ENCODE data around the gene USP12.
"Not testable (repeated sequence)": the region's sequence is repeated elsewhere in the genome, so short reads cannot be mapped to it uniquely, and the experiment has no call there.

The USP12 gene, protein sequence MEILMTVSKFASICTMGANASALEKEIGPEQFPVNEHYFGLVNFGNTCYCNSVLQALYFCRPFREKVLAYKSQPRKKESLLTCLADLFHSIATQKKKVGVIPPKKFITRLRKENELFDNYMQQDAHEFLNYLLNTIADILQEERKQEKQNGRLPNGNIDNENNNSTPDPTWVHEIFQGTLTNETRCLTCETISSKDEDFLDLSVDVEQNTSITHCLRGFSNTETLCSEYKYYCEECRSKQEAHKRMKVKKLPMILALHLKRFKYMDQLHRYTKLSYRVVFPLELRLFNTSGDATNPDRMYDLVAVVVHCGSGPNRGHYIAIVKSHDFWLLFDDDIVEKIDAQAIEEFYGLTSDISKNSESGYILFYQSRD

DNA sequence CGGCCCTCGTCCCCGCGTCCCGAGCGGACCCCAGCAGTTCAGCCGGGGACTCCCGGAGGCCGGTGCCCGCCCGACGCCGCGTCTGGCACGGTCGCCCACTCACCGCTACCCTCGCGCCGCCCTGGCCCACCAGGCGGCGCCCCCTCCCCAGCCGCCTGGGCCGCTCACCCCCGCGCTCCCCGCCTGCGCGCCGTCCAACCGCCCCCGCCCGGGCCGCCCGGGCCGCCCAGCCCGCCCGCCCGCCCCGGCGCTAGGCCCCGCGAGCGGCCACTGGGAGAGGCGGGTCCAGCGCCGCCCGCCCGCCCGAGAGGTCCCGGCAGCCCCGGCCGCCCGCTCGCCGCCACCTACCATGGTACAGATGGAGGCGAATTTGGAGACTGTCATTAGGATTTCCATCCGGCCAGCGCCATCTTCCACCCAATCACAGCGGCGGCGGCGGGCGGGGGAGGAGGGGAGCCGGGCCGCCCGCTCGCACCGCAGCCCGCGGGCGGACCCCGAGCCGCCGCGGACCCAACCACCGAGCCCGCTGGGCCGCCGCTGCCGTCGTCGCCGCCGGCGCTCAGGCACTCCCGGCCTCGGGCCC lies at the start of gene USP12:
TSS of gene USP12 (minus strand) at position 568 of the 583 bp plus-strand sequence. CDS start at position 396, 172 bp downstream.
- Histone ChIP-seq H3K36me3 (ENCODE audit: control insufficient read depth, insufficient read depth, low read length) (no peaks in the 10 kb centered on the region), H3K27me3 (ENCODE audit: control insufficient read depth, insufficient read depth, low read length) (no peaks in the 10 kb centered on the region), H3K4me3 (ENCODE audit: low read depth, low read length) (peak within 1 kb of the TSS; percentile 83), H3K27ac (ENCODE audit: low read depth, low read length) (peak within 1 kb of the TSS; percentile 89), H3K4me1 (ENCODE audit: control insufficient read depth, insufficient read depth, low read length) (peaks cover 32% of the 10 kb centered on the region), H3K9me3 (ENCODE audit: control insufficient read depth, insufficient read depth, low read length) (no peaks in the 10 kb centered on the region), H3K9ac (ENCODE audit: low read depth, low read length) (peak within 1 kb of the TSS; percentile 71)

- no peak overlapping the region for H3K4me3 ChIP-seq (ENCODE audit: low read depth, low read length)
- H3K4me1 ChIP-seq (ENCODE audit: control insufficient read depth, insufficient read depth, low read length), result no peaks in the 10 kb centered on the region
- no peaks in the 10 kb centered on the region for H3K27me3 ChIP-seq (ENCODE audit: control insufficient read depth, insufficient read depth, low read length)
- H3K9ac ChIP-seq (ENCODE audit: low read depth, low read length), result no peak overlapping the region
- no peaks in the 10 kb centered on the region for H3K36me3 ChIP-seq (ENCODE audit: control insufficient read depth, insufficient read depth, low read length)
- no peak overlapping the region for H3K27ac ChIP-seq (ENCODE audit: low read depth, low read length)
- H3K9me3 ChIP-seq (ENCODE audit: control insufficient read depth, insufficient read depth, low read length), result no peaks in the 10 kb centered on the region; the same call in none of the 2 replicates
Observed at GRCh38 chr13:27219611-27220010, 48.0 kb upstream of the USP12 start.

GRCh38 chr13:27218861-27219260 lies 47.2 kb upstream of the USP12 start:
- H3K36me3 ChIP-seq (ENCODE audit: control insufficient read depth, insufficient read depth, low read length); H3K9ac ChIP-seq (ENCODE audit: low read depth, low read length); H3K27me3 ChIP-seq (ENCODE audit: control insufficient read depth, insufficient read depth, low read length); H3K9me3 ChIP-seq (ENCODE audit: control insufficient read depth, insufficient read depth, low read length); H3K27ac ChIP-seq (ENCODE audit: low read depth, low read length); H3K4me3 ChIP-seq (ENCODE audit: low read depth, low read length); H3K4me1 ChIP-seq (ENCODE audit: control insufficient read depth, insufficient read depth, low read length): not testable (repeated sequence)

GRCh38 chr13:27217791-27218190 lies 46.2 kb upstream of the USP12 start:
- not testable (repeated sequence) for H3K9me3 ChIP-seq (ENCODE audit: control insufficient read depth, insufficient read depth, low read length); H3K27me3 ChIP-seq (ENCODE audit: control insufficient read depth, insufficient read depth, low read length); H3K27ac ChIP-seq (ENCODE audit: low read depth, low read length); H3K9ac ChIP-seq (ENCODE audit: low read depth, low read length); H3K4me3 ChIP-seq (ENCODE audit: low read depth, low read length); H3K36me3 ChIP-seq (ENCODE audit: control insufficient read depth, insufficient read depth, low read length); H3K4me1 ChIP-seq (ENCODE audit: control insufficient read depth, insufficient read depth, low read length)

DNA sequence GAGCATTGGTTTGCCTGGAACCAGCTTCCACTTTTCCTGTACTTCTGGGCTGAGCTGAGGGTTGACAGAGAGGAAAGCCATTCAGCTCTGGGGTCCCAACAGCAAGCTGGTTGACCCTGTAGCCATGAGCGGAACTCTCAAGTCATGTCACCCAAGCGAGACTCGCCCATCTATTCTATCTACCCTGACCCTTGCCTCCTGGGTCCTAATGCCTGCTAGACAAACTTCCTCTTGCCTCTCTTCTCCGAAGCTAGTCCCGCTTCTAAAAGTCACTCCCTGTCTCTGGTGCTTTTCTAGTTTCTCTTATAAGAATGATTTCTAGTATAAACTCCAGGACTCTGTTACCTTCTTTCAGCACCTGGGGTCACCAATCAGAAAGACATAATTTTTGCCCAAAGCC lies 41.8 kb upstream of the USP12 start:
- not testable (repeated sequence) for H3K4me1 ChIP-seq (ENCODE audit: control insufficient read depth, insufficient read depth, low read length); H3K27ac ChIP-seq (ENCODE audit: low read depth, low read length); H3K9ac ChIP-seq (ENCODE audit: low read depth, low read length); H3K4me3 ChIP-seq (ENCODE audit: low read depth, low read length); H3K36me3 ChIP-seq (ENCODE audit: control insufficient read depth, insufficient read depth, low read length); H3K9me3 ChIP-seq (ENCODE audit: control insufficient read depth, insufficient read depth, low read length); H3K27me3 ChIP-seq (ENCODE audit: control insufficient read depth, insufficient read depth, low read length)

- Histone ChIP-seq H3K4me3 (ENCODE audit: low read depth, low read length) (no peak overlapping the region), H3K9ac (ENCODE audit: low read depth, low read length) (no peak overlapping the region), H3K27ac (ENCODE audit: low read depth, low read length) (no peak overlapping the region), H3K4me1 (ENCODE audit: control insufficient read depth, insufficient read depth, low read length) (no peaks in the 10 kb centered on the region), H3K9me3 (ENCODE audit: control insufficient read depth, insufficient read depth, low read length) (0 out of 2 replicates have a peak, but pooled peaks cover 2% of the 10 kb centered on the region), H3K36me3 (ENCODE audit: control insufficient read depth, insufficient read depth, low read length) (no peaks in the 10 kb centered on the region), H3K27me3 (ENCODE audit: control insufficient read depth, insufficient read depth, low read length) (no peaks in the 10 kb centered on the region)
Observed at GRCh38 chr13:27211771-27212364, 40.3 kb upstream of the USP12 start.

GRCh38 chr13:27211271-27211670 lies 39.7 kb upstream of the USP12 start:
- Histone ChIP-seq H3K4me1 (ENCODE audit: control insufficient read depth, insufficient read depth, low read length) (no peaks in the 10 kb centered on the region), H3K9me3 (ENCODE audit: control insufficient read depth, insufficient read depth, low read length) (0 out of 2 replicates have a peak, but pooled peaks cover 2% of the 10 kb centered on the region), H3K36me3 (ENCODE audit: control insufficient read depth, insufficient read depth, low read length) (no peaks in the 10 kb centered on the region), H3K27ac (ENCODE audit: low read depth, low read length) (no peak overlapping the region), H3K27me3 (ENCODE audit: control insufficient read depth, insufficient read depth, low read length) (no peaks in the 10 kb centered on the region), H3K9ac (ENCODE audit: low read depth, low read length) (no peak overlapping the region), H3K4me3 (ENCODE audit: low read depth, low read length) (no peak overlapping the region)

- no peak overlapping the region for H3K9ac ChIP-seq (ENCODE audit: low read depth, low read length)
- H3K4me3 ChIP-seq (ENCODE audit: low read depth, low read length), result no peak overlapping the region
- no peak overlapping the region for H3K27ac ChIP-seq (ENCODE audit: low read depth, low read length)
- 0 out of 2 replicates have a peak, but pooled peaks cover 2% of the 10 kb centered on the region for H3K9me3 ChIP-seq (ENCODE audit: control insufficient read depth, insufficient read depth, low read length)
- H3K27me3 ChIP-seq (ENCODE audit: control insufficient read depth, insufficient read depth, low read length), result no peaks in the 10 kb centered on the region
- H3K36me3 ChIP-seq (ENCODE audit: control insufficient read depth, insufficient read depth, low read length), result no peaks in the 10 kb centered on the region
- peaks cover 1% of the 10 kb centered on the region; the same call in 1 of the 2 replicates for H3K4me1 ChIP-seq (ENCODE audit: control insufficient read depth, insufficient read depth, low read length)
Observed at GRCh38 chr13:27208514-27208913, 36.9 kb upstream of the USP12 start.

DNA sequence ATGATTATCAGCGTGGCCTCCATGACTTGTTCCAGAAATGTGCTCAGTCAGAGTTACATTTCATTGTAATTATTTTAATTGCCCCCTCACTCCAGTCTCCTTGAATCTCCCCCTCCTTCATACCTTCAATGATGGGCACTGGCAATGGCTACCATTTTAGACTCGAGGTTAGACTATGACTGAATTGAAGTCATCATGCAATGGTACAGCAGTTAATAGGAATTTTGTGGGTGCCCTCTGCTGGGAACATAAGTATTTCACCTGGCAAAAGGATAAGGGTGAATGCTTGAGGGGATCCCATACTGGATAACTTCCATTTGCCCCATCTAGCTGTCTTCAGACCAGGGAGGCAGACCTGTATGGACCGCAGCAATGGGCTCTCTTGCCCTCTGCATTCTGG lies 32.2 kb upstream of the USP12 start:
- Histone ChIP-seq H3K27me3 (ENCODE audit: control insufficient read depth, insufficient read depth, low read length) (no peaks in the 10 kb centered on the region), H3K9me3 (ENCODE audit: control insufficient read depth, insufficient read depth, low read length) (no peaks in the 10 kb centered on the region), H3K36me3 (ENCODE audit: control insufficient read depth, insufficient read depth, low read length) (no peaks in the 10 kb centered on the region), H3K9ac (ENCODE audit: low read depth, low read length) (no peak overlapping the region; the same call in 1 of the 2 replicates), H3K27ac (ENCODE audit: low read depth, low read length) (no peak overlapping the region), H3K4me3 (ENCODE audit: low read depth, low read length) (no peak overlapping the region), H3K4me1 (ENCODE audit: control insufficient read depth, insufficient read depth, low read length) (peaks cover 4% of the 10 kb centered on the region; the same call in 1 of the 2 replicates)

- H3K27me3 ChIP-seq (ENCODE audit: control insufficient read depth, insufficient read depth, low read length), result no peaks in the 10 kb centered on the region
- no peaks in the 10 kb centered on the region for H3K36me3 ChIP-seq (ENCODE audit: control insufficient read depth, insufficient read depth, low read length)
- H3K4me1 ChIP-seq (ENCODE audit: control insufficient read depth, insufficient read depth, low read length), result peaks cover 4% of the 10 kb centered on the region; the same call in 1 of the 2 replicates
- no peak overlapping the region for H3K27ac ChIP-seq (ENCODE audit: low read depth, low read length)
- no peaks in the 10 kb centered on the region for H3K9me3 ChIP-seq (ENCODE audit: control insufficient read depth, insufficient read depth, low read length)
- peak overlapping the region; percentile 15; the same call in 1 of the 2 replicates for H3K9ac ChIP-seq (ENCODE audit: low read depth, low read length)
- no peak overlapping the region for H3K4me3 ChIP-seq (ENCODE audit: low read depth, low read length)
Observed at GRCh38 chr13:27203186-27203585, 31.6 kb upstream of the USP12 start.

DNA sequence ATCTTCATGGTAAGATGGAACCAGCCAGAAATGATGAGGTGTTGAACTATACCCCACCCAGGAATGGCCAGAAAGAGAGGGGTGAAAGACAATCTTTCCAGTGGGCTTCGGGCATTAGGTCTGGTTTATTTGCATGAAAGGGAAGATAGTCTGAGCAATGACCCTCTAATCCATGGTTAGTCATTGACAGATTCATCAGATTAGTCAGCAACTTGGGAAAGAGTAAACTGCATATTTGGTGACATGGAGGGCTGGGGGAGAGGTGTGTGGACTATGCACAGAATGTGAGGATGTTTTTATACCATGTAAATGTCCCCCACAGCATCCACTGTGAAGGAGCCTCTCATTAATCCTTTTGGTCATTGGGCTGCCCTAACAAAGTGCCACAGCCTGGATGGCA lies 30.1 kb upstream of the USP12 start:
- no peak overlapping the region for H3K27ac ChIP-seq (ENCODE audit: low read depth, low read length)
- no peaks in the 10 kb centered on the region for H3K27me3 ChIP-seq (ENCODE audit: control insufficient read depth, insufficient read depth, low read length)
- no peaks in the 10 kb centered on the region for H3K9me3 ChIP-seq (ENCODE audit: control insufficient read depth, insufficient read depth, low read length)
- no peak overlapping the region for H3K4me3 ChIP-seq (ENCODE audit: low read depth, low read length)
- H3K4me1 ChIP-seq (ENCODE audit: control insufficient read depth, insufficient read depth, low read length), result peaks cover 4% of the 10 kb centered on the region; the same call in 1 of the 2 replicates
- no peak overlapping the region for H3K9ac ChIP-seq (ENCODE audit: low read depth, low read length)
- no peaks in the 10 kb centered on the region for H3K36me3 ChIP-seq (ENCODE audit: control insufficient read depth, insufficient read depth, low read length)
